ENCODE measurements around the gene RIT2. TPM values are rescaled to one million over a fixed set of nuclear protein-coding genes. Genes with fewer than 3 reads are reported as not detected.

The RIT2 gene
- total and polyA plus RNA-seq, 9 donors: not detected

DNA sequence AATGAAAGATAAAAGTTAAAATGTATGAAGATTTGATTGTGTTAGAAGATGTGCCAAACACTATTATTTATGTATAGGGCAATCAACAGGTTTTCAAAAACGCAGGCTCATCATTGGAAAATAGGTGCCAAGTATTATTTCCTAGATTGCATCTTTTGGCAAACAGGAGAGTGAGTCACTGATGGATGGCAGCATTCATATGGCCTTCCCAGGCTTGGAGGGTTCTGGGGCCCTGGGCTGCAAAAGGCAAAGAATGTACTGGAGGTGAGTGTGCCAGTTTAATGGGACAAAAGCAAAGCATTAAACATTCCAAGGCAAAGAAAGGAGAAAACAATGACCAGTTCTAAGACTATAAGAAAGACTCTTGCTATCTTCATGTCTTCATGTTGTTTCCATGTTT, 379.4 kb downstream of the RIT2 start:
- H3K4me3 ChIP-seq: no peak overlapping the region
- intact Hi-C loops (cut with DNase I): no loop called here

GRCh38 chr18:42734520-42734919, 381.0 kb downstream of the RIT2 start:
- DNase-seq: no peak
- H3K4me3 ChIP-seq: no peak overlapping the region
- WGBS, 3 donors: 90 to 96% (median 94%) methylated on average over 3 of the region's 3 CpGs
- intact Hi-C loops (cut with DNase I): no loop called here
- no peaks in the 10 kb centered on the region for H3K9me3 ChIP-seq
- H3K27me3 ChIP-seq: no peaks in the 10 kb centered on the region
- no peaks in the 10 kb centered on the region for H3K4me1 ChIP-seq (ENCODE audit: insufficient read depth)
- no peak overlapping the region for H3K27ac ChIP-seq
- no peaks in the 10 kb centered on the region for H3K36me3 ChIP-seq
- TF ChIP-seq POLR2A (IDR thresholded peaks at IDR 0.05): no peak
- TF ChIP-seq EP300 (IDR thresholded peaks at IDR 0.05): no peak
- no peak for TF ChIP-seq CTCF (IDR thresholded peaks at IDR 0.05)

More for the DNA sequence above, 379.4 kb downstream of the RIT2 start:
- no peaks in the 10 kb centered on the region for H3K9me3 ChIP-seq
- H3K36me3 ChIP-seq: no peaks in the 10 kb centered on the region
- WGBS, 3 donors: 68 to 76% (median 69%) methylated on average over 1 of the region's 1 CpG
- no peaks in the 10 kb centered on the region for H3K4me1 ChIP-seq (ENCODE audit: insufficient read depth)
- H3K27me3 ChIP-seq: no peaks in the 10 kb centered on the region
- DNase-seq: no peak
- H3K27ac ChIP-seq: no peak overlapping the region
- no peak for TF ChIP-seq POLR2A (IDR thresholded peaks at IDR 0.05)

DNA sequence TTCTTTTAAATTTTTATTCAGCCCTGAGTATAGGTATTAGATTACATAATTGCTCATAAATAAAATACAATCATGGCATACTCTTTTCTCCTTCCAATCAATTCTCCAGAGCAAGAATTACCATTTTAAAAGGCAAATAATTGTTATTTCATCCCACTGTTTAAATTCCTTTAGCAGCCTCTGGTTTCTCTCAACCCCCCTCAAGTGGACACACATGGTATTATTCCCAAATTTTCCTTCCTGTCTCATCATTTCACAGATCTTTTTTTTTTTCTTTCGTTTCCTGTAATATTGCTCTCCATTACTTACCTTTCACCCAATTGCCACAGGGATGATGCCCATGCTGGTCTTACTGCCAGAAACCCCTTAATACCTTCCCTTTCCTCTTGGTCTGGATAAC, 385.2 kb downstream of the RIT2 start:
- WGBS, 3 donors: 27 to 50% (median 38%) methylated on average over 1 of the region's 1 CpG
- H3K4me3 ChIP-seq: no peak overlapping the region
- intact Hi-C loops (cut with DNase I): no loop called here
- H3K36me3 ChIP-seq: no peaks in the 10 kb centered on the region
- no peak overlapping the region for H3K27ac ChIP-seq
- H3K27me3 ChIP-seq: no peaks in the 10 kb centered on the region
- TF ChIP-seq POLR2A (IDR thresholded peaks at IDR 0.05): no peak
- no peak for TF ChIP-seq EP300 (IDR thresholded peaks at IDR 0.05)
- no peak for TF ChIP-seq CTCF (IDR thresholded peaks at IDR 0.05)
- no peak for DNase-seq
- H3K9me3 ChIP-seq: no peaks in the 10 kb centered on the region
- H3K4me1 ChIP-seq (ENCODE audit: insufficient read depth): no peaks in the 10 kb centered on the region

DNA sequence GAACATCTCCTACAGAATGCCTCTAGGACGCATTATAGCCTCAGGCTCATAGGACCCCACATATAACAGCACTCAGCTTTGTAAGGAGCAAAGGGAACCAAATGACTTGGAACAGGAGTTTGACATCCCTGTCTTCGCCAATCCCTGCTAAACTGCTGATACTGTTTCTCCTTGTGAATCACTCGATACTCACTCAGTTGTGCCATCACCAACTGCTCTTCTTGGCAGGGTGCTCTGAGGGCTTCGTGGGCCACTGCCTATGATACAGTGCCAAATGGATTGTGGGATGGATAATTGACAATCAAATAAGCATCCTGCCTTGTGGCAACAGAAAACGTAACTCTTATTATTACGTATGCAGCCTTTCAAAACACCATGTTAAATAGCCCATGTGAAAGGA, 396.3 kb downstream of the RIT2 start:
- TF ChIP-seq POLR2A (IDR thresholded peaks at IDR 0.05): no peak
- no peak for TF ChIP-seq CTCF (IDR thresholded peaks at IDR 0.05)
- TF ChIP-seq EP300 (IDR thresholded peaks at IDR 0.05): no peak
- Histone ChIP-seq H3K4me3 (no peak overlapping the region), H3K27ac (no peak overlapping the region), H3K27me3 (no peaks in the 10 kb centered on the region), H3K36me3 (no peaks in the 10 kb centered on the region), H3K4me1 (ENCODE audit: insufficient read depth) (no peaks in the 10 kb centered on the region), H3K9me3 (no peaks in the 10 kb centered on the region)
- DNase-seq: no peak
- WGBS, 3 donors: 85 to 90% (median 88%) methylated on average over 6 of the region's 6 CpGs
- intact Hi-C loops (cut with DNase I): no loop called here

- no peaks in the 10 kb centered on the region for H3K4me1 ChIP-seq (ENCODE audit: insufficient read depth)
- H3K4me3 ChIP-seq: no peak overlapping the region
- 24 to 33% (median 26%) methylated on average over 1 of the region's 1 CpG for WGBS, 3 donors
- no peak for DNase-seq
- no peaks in the 10 kb centered on the region for H3K9me3 ChIP-seq
- intact Hi-C loops (cut with DNase I): no loop called here
- TF ChIP-seq CTCF (IDR thresholded peaks at IDR 0.05) (no peak), POLR2A (IDR thresholded peaks at IDR 0.05) (no peak), EP300 (IDR thresholded peaks at IDR 0.05) (no peak)
- H3K36me3 ChIP-seq: no peaks in the 10 kb centered on the region
- H3K27ac ChIP-seq: no peak overlapping the region
- H3K27me3 ChIP-seq: no peaks in the 10 kb centered on the region
Observed at GRCh38 chr18:42712065-42712464, 403.4 kb downstream of the RIT2 start.

Measured in ovary (tissue), 9 donors.